ENCODE results near the gene CCDC88C. TPM values are rescaled to one million over a fixed set of nuclear protein-coding genes. Genes with fewer than 3 reads are reported as not detected.

The CCDC88C gene
- total and polyA plus RNA-seq, 12 donors: 2.2 to 8.4 (median 4.9) TPM

GRCh38 chr14:91346838-91347173 is 70.8 kb downstream of the CCDC88C start:
- WGBS, 2 donors: 86 to 87% methylated on average over 4 of the region's 4 CpGs
- TF ChIP-seq, protein P1, sequence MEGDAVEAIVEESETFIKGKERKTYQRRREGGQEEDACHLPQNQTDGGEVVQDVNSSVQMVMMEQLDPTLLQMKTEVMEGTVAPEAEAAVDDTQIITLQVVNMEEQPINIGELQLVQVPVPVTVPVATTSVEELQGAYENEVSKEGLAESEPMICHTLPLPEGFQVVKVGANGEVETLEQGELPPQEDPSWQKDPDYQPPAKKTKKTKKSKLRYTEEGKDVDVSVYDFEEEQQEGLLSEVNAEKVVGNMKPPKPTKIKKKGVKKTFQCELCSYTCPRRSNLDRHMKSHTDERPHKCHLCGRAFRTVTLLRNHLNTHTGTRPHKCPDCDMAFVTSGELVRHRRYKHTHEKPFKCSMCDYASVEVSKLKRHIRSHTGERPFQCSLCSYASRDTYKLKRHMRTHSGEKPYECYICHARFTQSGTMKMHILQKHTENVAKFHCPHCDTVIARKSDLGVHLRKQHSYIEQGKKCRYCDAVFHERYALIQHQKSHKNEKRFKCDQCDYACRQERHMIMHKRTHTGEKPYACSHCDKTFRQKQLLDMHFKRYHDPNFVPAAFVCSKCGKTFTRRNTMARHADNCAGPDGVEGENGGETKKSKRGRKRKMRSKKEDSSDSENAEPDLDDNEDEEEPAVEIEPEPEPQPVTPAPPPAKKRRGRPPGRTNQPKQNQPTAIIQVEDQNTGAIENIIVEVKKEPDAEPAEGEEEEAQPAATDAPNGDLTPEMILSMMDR (IDR thresholded peaks at IDR 0.05): no peak
- peaks cover 0 to 10% (median 0%) of the 10 kb centered on the region in 9 donors for H3K36me3 ChIP-seq
- H3K4me3 ChIP-seq: no peak overlapping the region
- intact Hi-C loops (cut with DNase I): no loop called here
- no peak for DNase-seq
- ATAC-seq: no peak
- no peaks in the 10 kb centered on the region for H3K27me3 ChIP-seq
- H3K9me3 ChIP-seq: no peaks in the 10 kb centered on the region
- no peak overlapping the region for H3K27ac ChIP-seq
- H3K4me1 ChIP-seq: peaks cover 0 to 53% (median 9%) of the 10 kb centered on the region in 9 donors

DNA sequence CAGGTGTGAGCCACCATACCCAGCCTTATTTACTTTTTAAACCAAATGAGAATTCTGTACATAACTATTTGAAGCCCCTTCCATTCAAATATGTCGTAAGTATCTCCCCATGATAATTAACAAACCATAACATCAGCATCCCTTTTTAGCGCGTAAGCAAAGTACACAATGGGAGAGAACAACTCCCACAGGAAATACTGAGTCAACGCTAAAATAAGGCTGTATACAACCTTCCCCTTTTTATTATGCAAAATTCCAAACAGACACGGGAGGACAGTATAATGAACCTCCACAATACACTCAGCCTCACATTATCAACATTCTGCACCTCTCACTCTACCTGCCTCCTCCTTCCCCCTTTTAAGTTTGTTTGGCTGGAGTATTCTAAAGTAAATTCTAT is 73.5 kb downstream of the CCDC88C start:
- TF ChIP-seq, protein P1 (IDR thresholded peaks at IDR 0.05): no peak
- peaks cover 0 to 26% (median 6%) of the 10 kb centered on the region in 9 donors for H3K4me1 ChIP-seq
- no peak overlapping the region for H3K4me3 ChIP-seq
- DNase-seq: no peak
- intact Hi-C loops (cut with DNase I): no loop called here
- H3K9me3 ChIP-seq: no peaks in the 10 kb centered on the region
- no peaks in the 10 kb centered on the region for H3K27me3 ChIP-seq
- H3K27ac ChIP-seq: no peak overlapping the region
- ATAC-seq: peak in 2 of 8 donors; percentile 55 to 61
- 47 to 49% methylated on average over 5 of the region's 5 CpGs for WGBS, 2 donors
- peaks cover 0 to 30% (median 0%) of the 10 kb centered on the region in 9 donors for H3K36me3 ChIP-seq

GRCh38 chr14:91343051-91343450 is 74.6 kb downstream of the CCDC88C start:
- TF ChIP-seq, protein P1 (IDR thresholded peaks at IDR 0.05): no peak
- Histone ChIP-seq H3K36me3 (peaks cover 0 to 41% (median 0%) of the 10 kb centered on the region in 9 donors), H3K27ac (no peak overlapping the region), H3K4me3 (no peak overlapping the region), H3K4me1 (peaks cover 0 to 16% (median 0%) of the 10 kb centered on the region in 9 donors), H3K27me3 (peaks cover 0 to 1% (median 0%) of the 10 kb centered on the region in 7 donors), H3K9me3 (no peaks in the 10 kb centered on the region)
- WGBS, 2 donors: 93% methylated on average over 11 of the region's 11 CpGs
- ATAC-seq (no peak), DNase-seq (no peak)
- intact Hi-C loops (cut with DNase I): no loop called here

GRCh38 chr14:91342206-91342760 is 75.3 kb downstream of the CCDC88C start:
- Histone ChIP-seq H3K4me1 (peaks cover 0 to 16% (median 0%) of the 10 kb centered on the region in 9 donors), H3K27me3 (peaks cover 0 to 2% (median 0%) of the 10 kb centered on the region in 7 donors), H3K4me3 (no peak overlapping the region), H3K36me3 (peaks cover 0 to 48% (median 0%) of the 10 kb centered on the region in 9 donors), H3K9me3 (no peaks in the 10 kb centered on the region), H3K27ac (no peak overlapping the region)
- TF ChIP-seq, protein P1 (IDR thresholded peaks at IDR 0.05): no peak
- intact Hi-C loops (cut with DNase I): no loop called here
- WGBS, 2 donors: 90 to 94% methylated on average over 12 of the region's 12 CpGs
- no peak for ATAC-seq
- DNase-seq: no peak

Data from heart right ventricle (tissue), 16 donors.